Measurements from ENCODE around the gene UIMC1.

DNA sequence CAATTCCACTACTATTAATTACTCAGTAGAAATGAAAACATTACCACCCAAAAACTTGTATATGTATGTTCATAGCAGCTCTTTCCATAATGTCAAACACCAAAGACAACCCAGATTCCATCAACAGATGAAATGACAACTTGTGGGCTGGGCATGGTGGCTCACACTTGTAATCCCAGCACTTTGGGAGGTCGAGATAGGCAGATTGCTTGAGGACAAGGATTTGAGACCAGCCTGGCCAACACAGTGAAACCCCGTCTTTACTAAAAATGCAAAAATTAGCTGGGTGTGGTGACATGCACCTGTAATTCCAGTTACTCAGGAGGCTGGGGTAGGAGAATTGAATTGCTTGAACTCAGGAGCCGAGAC lies 11.5 kb downstream of the UIMC1 start:
- TF ChIP-seq CTCF (conservative IDR thresholded peaks at IDR 0.05; ENCODE audit: low read length), result no peak
- no peak for TF ChIP-seq EZH2phosphoT487 (IDR thresholded peaks at IDR 0.05; ENCODE audit: borderline replicate concordance)
